Activated T-cell treated with anti-CD3 and anti-CD28 coated beads, Interleukin-2, amount 50 U/mL, for 1 hour (primary cell): Measurements from ENCODE around the gene SLC39A9.
A peak's percentile ranks its signal among the peaks of the same experiment; 100 is the strongest.
"Not testable (repeated sequence)": the region's sequence is repeated elsewhere in the genome, so short reads cannot be mapped to it uniquely, and the experiment has no call there.

Experiments
- DNase-seq: peaks from one replicate; pipeline ENCODE4 v3.0.0-alpha.2; 2020

Gene SLC39A9

DNA sequence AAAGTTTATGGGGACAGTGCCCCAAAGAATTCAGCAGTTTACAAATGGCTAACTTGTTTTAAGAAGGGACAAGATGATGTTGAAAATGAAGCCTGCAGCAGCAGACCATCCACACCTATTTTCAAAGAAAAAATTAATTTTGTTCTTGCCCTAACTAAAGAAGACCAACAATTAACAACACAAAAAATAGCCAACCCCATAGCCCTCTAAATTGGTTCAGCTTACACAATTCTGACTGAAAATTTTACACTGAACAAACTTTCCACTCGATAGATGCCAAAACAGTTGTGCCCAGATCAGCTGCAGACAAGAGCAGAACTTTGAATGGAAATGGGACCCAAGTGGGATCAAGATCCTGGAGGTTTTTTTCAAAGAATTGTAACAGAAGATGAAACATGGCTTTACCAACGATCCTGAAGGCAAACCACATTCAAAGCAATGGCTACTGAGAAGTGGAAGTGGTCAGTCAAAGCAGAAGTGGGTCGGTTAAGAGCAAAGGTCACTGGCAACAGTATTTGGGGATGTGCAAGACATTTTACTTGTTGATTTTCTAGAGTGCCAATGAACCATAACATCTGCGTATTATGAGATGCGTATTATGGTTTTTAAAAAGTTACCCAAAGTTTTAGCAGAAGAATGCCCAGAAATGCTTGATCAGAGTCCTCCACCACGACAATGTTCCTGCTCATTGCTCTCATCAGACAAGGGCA is 30.0 kb downstream of the SLC39A9 start:
- DNase-seq: no peak

DNA sequence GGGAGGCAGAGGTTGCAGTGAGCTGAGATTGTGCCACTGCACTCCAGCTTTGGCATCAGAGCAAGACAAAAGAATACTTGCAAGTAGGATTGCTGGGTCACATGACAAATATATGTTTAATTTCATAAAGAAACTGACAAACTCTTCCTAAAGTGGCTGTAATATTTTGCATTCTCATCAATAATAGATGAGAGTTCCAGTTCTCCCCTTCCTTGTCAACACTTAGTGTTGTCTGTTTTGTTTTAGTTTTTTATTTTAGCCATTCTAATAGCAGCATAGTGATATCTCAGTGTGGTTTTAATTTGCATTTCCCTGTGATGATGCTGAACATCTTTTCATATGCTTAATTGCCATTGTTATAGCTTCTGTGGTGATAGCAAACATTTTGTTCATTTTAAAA is 31.2 kb downstream of the SLC39A9 start:
- no peak for DNase-seq

- DNase-seq: no peak
These were observed 31.9 kb downstream of the SLC39A9 start for GRCh38 chr14:69430306-69430939.

- no peak for DNase-seq
These were observed 33.9 kb downstream of the SLC39A9 start for GRCh38 chr14:69432364-69432763.

GRCh38 chr14:69439521-69440270 is 41.2 kb downstream of the SLC39A9 start:
- no peak for DNase-seq

DNA sequence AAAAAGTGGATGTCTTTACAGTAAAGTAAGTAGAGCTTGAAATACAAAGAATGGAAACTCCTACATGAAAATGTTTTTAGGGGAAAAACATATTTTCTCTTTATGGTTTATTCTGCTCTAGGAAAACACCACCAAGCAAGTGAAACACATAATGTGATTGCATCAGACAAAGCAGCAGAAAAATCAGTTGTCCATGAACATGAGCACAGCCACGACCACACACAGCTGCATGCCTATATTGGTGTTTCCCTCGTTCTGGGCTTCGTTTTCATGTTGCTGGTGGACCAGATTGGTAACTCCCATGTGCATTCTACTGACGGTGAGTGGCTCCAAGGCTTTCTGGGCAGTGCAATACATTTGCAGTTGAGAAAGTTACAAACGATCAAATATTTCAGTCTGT is 43.5 kb downstream of the SLC39A9 start:
- no peak for DNase-seq

- no peak for DNase-seq
These were observed 44.9 kb downstream of the SLC39A9 start for GRCh38 chr14:69443296-69443805.

DNA sequence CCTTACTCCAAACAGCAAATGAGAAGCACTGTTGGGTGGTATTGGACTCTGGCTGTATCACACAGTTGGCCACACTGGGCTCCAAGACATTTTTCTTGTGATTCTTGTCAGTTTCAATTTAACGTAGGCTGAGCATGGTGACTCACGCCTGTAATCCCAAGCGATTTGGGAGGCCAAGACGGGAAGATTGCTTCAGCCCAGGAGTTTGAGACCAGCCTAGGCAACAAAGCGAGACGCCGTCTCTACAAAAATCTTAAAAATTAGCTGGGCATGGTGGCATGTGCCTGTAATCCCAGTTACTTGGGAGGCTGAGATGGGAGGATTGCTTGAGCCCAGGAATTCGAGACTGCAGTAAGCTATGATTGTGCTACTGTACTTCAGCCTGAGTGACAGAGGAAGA is 50.7 kb downstream of the SLC39A9 start:
- no peak for DNase-seq

- no peak for DNase-seq
These were observed 53.4 kb downstream of the SLC39A9 start for GRCh38 chr14:69451941-69452340.

GRCh38 chr14:69458350-69458749 is 59.9 kb downstream of the SLC39A9 start:
- DNase-seq: no peak

GRCh38 chr14:69459122-69459521 is 60.6 kb downstream of the SLC39A9 start:
- no peak for DNase-seq

GRCh38 chr14:69460093-69460701 is 61.7 kb downstream of the SLC39A9 start:
- DNase-seq: peak; percentile 39

DNA sequence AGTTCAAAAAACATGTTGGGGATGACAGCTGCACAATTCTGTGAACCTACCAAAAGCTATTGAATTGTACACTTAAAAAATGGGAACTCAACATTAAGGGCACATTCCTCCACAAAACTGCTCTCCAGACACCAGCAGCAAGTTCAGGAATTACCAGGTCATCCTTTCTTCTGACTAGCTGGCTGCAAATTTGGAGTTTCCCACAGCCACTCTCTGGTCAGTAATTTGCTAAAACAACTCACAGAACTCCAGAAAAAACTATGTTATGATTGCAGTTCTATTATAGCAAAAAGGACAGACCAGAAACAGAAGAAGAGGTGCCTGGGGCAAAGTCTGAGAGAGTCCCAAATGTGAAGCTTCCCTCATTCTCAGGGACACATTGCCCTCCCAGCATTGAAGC is 65.9 kb downstream of the SLC39A9 start:
- no peak for DNase-seq

GRCh38 chr14:69464829-69465228 is 66.3 kb downstream of the SLC39A9 start:
- no peak for DNase-seq

DNA sequence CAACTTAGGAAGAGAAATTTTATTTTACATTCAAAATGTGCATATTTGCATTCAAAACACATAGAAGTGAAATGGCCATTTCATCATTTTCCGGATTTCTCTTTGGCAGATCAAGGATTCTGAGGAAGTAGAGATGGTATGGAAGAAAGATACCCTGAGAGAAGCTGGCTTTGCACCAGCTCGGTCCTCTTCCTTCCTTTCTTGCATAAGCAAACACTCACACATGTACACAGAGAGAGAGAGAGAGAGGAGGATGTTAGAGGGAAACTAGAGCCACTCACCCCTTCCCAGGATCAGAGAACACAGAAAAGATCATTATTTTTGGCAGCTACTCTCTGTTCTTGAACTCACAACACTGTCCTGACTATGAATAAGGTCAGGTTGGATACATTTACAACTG is 70.5 kb downstream of the SLC39A9 start:
- no peak for DNase-seq

DNA sequence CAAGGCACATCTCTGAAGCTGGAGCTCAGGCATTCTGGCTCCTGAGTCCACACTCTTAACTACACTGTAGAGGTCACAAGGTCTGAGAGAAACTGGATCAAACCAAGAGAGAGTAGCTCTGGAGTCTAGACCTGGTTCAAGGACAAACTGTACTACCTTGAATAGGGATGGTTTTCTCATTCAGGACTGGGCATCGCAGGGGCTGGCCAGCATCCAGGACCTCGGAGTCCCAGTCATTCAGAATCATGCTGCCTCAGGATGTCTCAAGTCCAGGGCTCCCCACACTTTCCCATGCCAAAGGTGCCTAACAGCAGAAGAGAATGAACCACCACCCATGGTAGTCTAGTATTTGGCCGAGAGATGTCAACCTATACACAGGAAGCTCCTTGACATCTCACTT is 72.9 kb downstream of the SLC39A9 start:
- DNase-seq: no peak

GRCh38 chr14:69471916-69472315 is 73.4 kb downstream of the SLC39A9 start:
- no peak for DNase-seq

DNA sequence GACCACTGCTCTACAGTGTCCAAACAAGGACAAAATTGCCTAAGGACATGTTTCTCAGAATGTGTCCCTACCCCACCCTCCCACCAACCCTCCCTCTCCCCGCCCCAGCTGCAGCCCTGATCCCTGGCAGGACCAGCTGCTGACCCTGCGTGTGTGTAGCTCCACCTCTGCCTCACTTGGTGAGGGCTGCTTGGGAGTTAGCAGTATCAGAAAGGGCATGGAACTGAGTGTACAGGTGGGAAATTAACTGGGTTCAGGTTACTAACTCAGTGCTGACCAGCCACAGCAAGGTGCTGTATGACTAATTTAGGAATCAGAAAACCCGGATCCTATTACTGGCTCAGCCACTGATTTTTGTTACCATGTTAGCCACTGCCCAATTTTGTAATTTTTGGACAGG is 74.8 kb downstream of the SLC39A9 start:
- DNase-seq: no peak

- DNase-seq: no peak
These were observed 75.5 kb downstream of the SLC39A9 start for GRCh38 chr14:69473946-69474345.

DNA sequence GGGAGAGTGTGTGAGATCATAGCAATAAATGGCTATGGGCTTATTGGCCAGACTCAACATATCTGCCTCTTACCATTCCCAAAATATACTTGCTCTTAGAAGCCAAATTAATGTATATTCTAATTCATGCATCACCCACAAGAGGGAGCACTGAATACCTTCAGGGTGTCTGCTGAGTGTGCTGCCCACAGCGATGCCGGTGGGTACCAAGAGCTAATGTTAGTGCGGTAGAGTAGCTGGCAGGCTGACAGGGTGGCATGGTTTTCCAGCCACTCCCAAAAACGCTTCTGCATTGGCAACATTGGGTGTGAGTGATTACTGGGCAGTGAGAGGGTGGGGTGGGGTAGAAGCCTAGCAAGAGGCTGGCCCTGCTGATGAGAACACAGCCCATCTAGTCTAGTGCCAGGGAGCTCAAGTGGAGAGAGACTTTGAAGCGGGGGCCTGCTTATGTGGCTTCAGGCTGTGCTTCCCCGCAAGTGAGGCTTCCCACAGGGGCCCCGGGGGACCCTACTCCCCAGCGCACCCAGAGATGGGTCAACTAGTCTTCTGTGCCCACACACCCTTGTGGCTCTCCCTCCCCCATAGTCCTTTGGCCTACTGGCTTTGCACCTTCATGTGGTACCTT is 76.8 kb downstream of the SLC39A9 start:
- no peak for DNase-seq

DNA sequence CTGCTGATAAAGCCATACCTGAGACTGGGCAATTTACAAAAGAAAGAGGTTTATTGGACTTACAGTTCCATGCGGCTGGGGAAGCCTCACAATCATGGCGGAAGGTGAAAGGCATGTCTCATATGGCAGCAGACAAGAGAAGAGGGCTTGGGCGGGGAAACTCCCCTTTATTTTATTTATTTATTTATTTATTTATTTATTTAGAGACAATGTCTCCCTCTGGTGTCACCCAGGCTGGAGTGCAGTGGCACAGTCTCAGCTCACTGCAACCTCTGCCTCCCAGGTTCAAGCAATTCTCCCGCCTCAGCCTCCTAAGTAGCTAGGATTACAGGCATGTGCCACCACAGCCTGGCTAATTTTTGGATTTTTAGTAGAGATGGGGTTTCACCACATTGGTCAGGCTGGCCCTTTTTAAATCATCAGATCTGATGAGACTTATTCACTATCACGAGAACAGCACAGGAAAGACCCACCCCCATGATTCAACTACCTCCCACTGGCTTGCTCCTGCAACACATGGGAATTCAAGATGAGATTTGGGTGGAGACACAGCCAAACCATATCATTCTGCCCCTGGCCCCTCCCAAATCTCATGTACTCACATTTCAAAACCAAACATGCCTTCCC is 78.4 kb downstream of the SLC39A9 start:
- DNase-seq: not testable (repeated sequence)

DNA sequence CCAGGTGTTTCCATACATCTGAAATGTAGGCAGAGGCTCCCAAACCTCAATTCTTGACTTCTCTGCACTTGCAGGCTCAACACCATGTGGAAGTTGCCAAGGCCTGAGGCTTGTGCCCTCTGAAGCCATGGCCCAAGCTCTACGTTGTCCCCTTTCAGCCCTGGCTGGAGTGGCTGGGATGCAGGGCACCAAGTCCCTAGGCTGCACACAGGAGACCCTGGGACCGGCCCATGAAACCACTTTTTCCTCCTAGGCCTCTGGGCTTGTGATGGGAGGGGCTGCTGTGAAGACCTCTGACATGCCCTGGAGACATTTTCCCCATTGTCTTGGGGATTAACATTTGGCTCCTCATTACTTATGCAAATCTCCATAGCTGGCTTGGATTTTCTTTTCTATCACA is 79.6 kb downstream of the SLC39A9 start:
- not testable (repeated sequence) for DNase-seq
